K562 (cell line): ENCODE data around the gene ZNF581. TPM values are rescaled to one million over a fixed set of nuclear protein-coding genes. Genes with fewer than 3 reads are reported as not detected.

Experiments
- ARID1B ChIP-seq: fragments of 450-650 bp; IDR thresholded peaks from 2 replicates; pipeline ENCODE4 v1.6.1; 2016; ENCODE audit warnings: antibody characterized with exemption, mild to moderate bottlenecking, inconsistent platforms
- ATF6 ChIP-seq: sonication (generic); formaldehyde crosslinking; IDR thresholded peaks from 2 replicates; pipeline ENCODE4 v1.4.0; 2020; ENCODE audit warnings: mild to moderate bottlenecking, missing genetic modification reagents
- BRD4 ChIP-seq: fragments of 200-600 bp; sonication (generic); IDR thresholded peaks from 2 replicates; pipeline ENCODE4 v1.6.1; 2017; ENCODE audit warnings: inconsistent platforms
- CBX1 ChIP-seq: sonication (generic); IDR thresholded peaks from 2 replicates; pipeline ENCODE4 v1.6.1; 2016; ENCODE audit warnings: antibody characterized with exemption, low read depth, mild to moderate bottlenecking
- CHAMP1 ChIP-seq: fragments of 450-650 bp; IDR thresholded peaks from 2 replicates; pipeline ENCODE4 v1.6.1; 2016; ENCODE audit warnings: mild to moderate bottlenecking
- CREM ChIP-seq: IDR thresholded peaks from 2 replicates; pipeline ENCODE4 v1.6.1; 2014; ENCODE audit warnings: antibody characterized with exemption, low read depth
- SAFB ChIP-seq: fragments of 200-400 bp; formaldehyde crosslinking; IDR thresholded peaks from 2 replicates; pipeline ENCODE4 v1.6.1; 2017; ENCODE audit warnings: low read depth, low read length, borderline replicate concordance
- SREBF1 ChIP-seq: fragments of 150-350 bp; IDR thresholded peaks from 2 replicates; pipeline ENCODE4 v1.6.1; 2014; ENCODE audit warnings: antibody characterized with exemption, low read depth, low read length, borderline replicate concordance
- TRIM28 ChIP-seq: fragments of 450-650 bp; IDR thresholded peaks from 2 replicates; pipeline ENCODE4 v1.6.1; 2017
- VEZF1 ChIP-seq: fragments of 200-800 bp; sonication (Bioruptor generic); IDR thresholded peaks from 2 replicates; pipeline ENCODE4 v1.6.1; 2017; ENCODE audit warnings: missing genetic modification characterization, missing compliant biosample characterization
- ZBTB5 ChIP-seq: fragments of 450-650 bp; IDR thresholded peaks from 2 replicates; pipeline ENCODE4 v1.6.1; 2017; ENCODE audit warnings: antibody characterized with exemption
- ZBTB7A ChIP-seq: IDR thresholded peaks from 2 replicates; pipeline ENCODE4 v1.6.1; 2011; ENCODE audit warnings: low read depth, mild to moderate bottlenecking, low read length, moderate library complexity, borderline replicate concordance; ENCODE audit not compliant: control insufficient read depth
- ZNF785 ChIP-seq: fragments of 250-450 bp; sonication (Bioruptor Pico); IDR thresholded peaks from 2 replicates; pipeline ENCODE4 v1.4.0; 2020; ENCODE audit warnings: mild to moderate bottlenecking
- polyA plus RNA-seq, 8 experiments: library from polyadenylated mRNA; depleted of rRNA in 4 of 8; stranded (reverse) in 5 of 8; unstranded in 3 of 8; fragments of >200 nt; fragmentation: Nextera tagmentation in 2 of 8; fragmentation: Illumina TruSeq in 1 of 8; extraction: Ambion mirVana in 2 of 8; extraction: Trizol in 1 of 8; gene quantifications; 2 replicates each; pipeline versions ENCODE4 v1.2.1 to v1.2.3, GENCODE V29; 2011 to 2014; ENCODE audit warnings: inconsistent platforms in 1 of 8, missing spikeins in 1 of 8
- total RNA-seq, 7 experiments: library from RNA; depleted of rRNA in 6 of 7; stranded (reverse); fragments of >200 nt in 6 of 7; fragmentation: Illumina TruSeq in 2 of 7; extraction: Trizol in 2 of 7; gene quantifications; 2 replicates each; pipeline versions ENCODE4 v1.2.1 to v1.2.3, GENCODE V29; 2011 to 2021; ENCODE audit warnings: low replicate concordance in 1 of 7
- TF ChIP-seq, protein P1 (sequence below): sonication (generic); formaldehyde crosslinking; IDR thresholded peaks from 2 replicates; pipeline ENCODE4 v1.8.0; 2022; ENCODE audit warnings: mild to moderate bottlenecking, missing genetic modification reagents

The ZNF581 gene
- total and polyA plus RNA-seq, 9 of the 15 experiments (the other 6 are each of a cell fraction or from before 2014, with no cell fraction given) = 2.4 to 39.4 (median 15.4) TPM

GRCh38 chr19:55653651-55654322, 10.3 kb downstream of the ZNF581 start (continued):
- TF ChIP-seq ATF6 (no peak), CBX1 (peak; percentile 32; the same call in 1 of the 2 replicates), TRIM28 (no peak; the same call in 1 of the 2 replicates), ZBTB5 (no peak), SREBF1 (no peak), ARID1B (peak; percentile 48; the same call in 1 of the 2 replicates), VEZF1 (CRISPR knock-in tag) (peak; percentile 58), CHAMP1 (no peak), ZNF785 (CRISPR knock-in tag) (no peak), ZBTB7A (no peak; the same call in 1 of the 2 replicates), CREM (peak; percentile 87), BRD4 (no peak), SAFB (no peak)
- TF ChIP-seq, protein P1, sequence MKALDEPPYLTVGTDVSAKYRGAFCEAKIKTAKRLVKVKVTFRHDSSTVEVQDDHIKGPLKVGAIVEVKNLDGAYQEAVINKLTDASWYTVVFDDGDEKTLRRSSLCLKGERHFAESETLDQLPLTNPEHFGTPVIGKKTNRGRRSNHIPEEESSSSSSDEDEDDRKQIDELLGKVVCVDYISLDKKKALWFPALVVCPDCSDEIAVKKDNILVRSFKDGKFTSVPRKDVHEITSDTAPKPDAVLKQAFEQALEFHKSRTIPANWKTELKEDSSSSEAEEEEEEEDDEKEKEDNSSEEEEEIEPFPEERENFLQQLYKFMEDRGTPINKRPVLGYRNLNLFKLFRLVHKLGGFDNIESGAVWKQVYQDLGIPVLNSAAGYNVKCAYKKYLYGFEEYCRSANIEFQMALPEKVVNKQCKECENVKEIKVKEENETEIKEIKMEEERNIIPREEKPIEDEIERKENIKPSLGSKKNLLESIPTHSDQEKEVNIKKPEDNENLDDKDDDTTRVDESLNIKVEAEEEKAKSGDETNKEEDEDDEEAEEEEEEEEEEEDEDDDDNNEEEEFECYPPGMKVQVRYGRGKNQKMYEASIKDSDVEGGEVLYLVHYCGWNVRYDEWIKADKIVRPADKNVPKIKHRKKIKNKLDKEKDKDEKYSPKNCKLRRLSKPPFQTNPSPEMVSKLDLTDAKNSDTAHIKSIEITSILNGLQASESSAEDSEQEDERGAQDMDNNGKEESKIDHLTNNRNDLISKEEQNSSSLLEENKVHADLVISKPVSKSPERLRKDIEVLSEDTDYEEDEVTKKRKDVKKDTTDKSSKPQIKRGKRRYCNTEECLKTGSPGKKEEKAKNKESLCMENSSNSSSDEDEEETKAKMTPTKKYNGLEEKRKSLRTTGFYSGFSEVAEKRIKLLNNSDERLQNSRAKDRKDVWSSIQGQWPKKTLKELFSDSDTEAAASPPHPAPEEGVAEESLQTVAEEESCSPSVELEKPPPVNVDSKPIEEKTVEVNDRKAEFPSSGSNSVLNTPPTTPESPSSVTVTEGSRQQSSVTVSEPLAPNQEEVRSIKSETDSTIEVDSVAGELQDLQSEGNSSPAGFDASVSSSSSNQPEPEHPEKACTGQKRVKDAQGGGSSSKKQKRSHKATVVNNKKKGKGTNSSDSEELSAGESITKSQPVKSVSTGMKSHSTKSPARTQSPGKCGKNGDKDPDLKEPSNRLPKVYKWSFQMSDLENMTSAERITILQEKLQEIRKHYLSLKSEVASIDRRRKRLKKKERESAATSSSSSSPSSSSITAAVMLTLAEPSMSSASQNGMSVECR = peak; percentile 93
